ENCODE results near the gene EVL.
"Not testable (repeated sequence)": the region's sequence is repeated elsewhere in the genome, so short reads cannot be mapped to it uniquely, and the experiment has no call there.

The EVL gene

GRCh38 chr14:100157548-100158232 lies 92.5 kb downstream of the EVL start:
- in situ Hi-C loops (cut with MboI; ENCODE audit: low sequenced_read_pairs) = not testable (repeated sequence)

- in situ Hi-C loops (cut with MboI; ENCODE audit: low sequenced_read_pairs) = no loop called here
These were observed 93.4 kb downstream of the EVL start for GRCh38 chr14:100158566-100159093.

GRCh38 chr14:100159094-100159864 lies 94.1 kb downstream of the EVL start, which contains the start of gene DEGS2:
Gene DEGS2 (minus strand): TSS chr14:100159645. CDS start chr14:100159587, 58 bp downstream.
- in situ Hi-C loops (cut with MboI; ENCODE audit: low sequenced_read_pairs) = no loop called here

GRCh38 chr14:100159865-100160533 lies 94.8 kb downstream of the EVL start:
- in situ Hi-C loops (cut with MboI; ENCODE audit: low sequenced_read_pairs) = no loop called here

GRCh38 chr14:100160534-100160916 lies 95.3 kb downstream of the EVL start:
- in situ Hi-C loops (cut with MboI; ENCODE audit: low sequenced_read_pairs) = no loop called here

GRCh38 chr14:100165376-100165775 lies 100.2 kb downstream of the EVL start:
- in situ Hi-C loops (cut with MboI; ENCODE audit: low sequenced_read_pairs) = no loop called here

- in situ Hi-C loops (cut with MboI; ENCODE audit: low sequenced_read_pairs) = no loop called here
These were observed 100.7 kb downstream of the EVL start for GRCh38 chr14:100165831-100166440.

GRCh38 chr14:100168506-100168905 lies 103.3 kb downstream of the EVL start:
- in situ Hi-C loops (cut with MboI; ENCODE audit: low sequenced_read_pairs) = no loop called here

GRCh38 chr14:100170880-100171279 lies 105.7 kb downstream of the EVL start:
- in situ Hi-C loops (cut with MboI; ENCODE audit: low sequenced_read_pairs) = no loop called here

- in situ Hi-C loops (cut with MboI; ENCODE audit: low sequenced_read_pairs) = no loop called here
These were observed 107.6 kb downstream of the EVL start for GRCh38 chr14:100172811-100173210.

GRCh38 chr14:100173353-100173752 lies 108.1 kb downstream of the EVL start:
- in situ Hi-C loops (cut with MboI; ENCODE audit: low sequenced_read_pairs) = no loop called here

GRCh38 chr14:100176811-100177327 lies 111.6 kb downstream of the EVL start:
- in situ Hi-C loops (cut with MboI; ENCODE audit: low sequenced_read_pairs) = no loop called here

GRCh38 chr14:100178691-100179090 lies 113.5 kb downstream of the EVL start:
- in situ Hi-C loops (cut with MboI; ENCODE audit: low sequenced_read_pairs) = no loop called here

GRCh38 chr14:100180671-100181070 lies 115.4 kb downstream of the EVL start:
- in situ Hi-C loops (cut with MboI; ENCODE audit: low sequenced_read_pairs) = not testable (repeated sequence)

- in situ Hi-C loops (cut with MboI; ENCODE audit: low sequenced_read_pairs) = not testable (repeated sequence)
These were observed 116.8 kb downstream of the EVL start for GRCh38 chr14:100181876-100182551.

GRCh38 chr14:100187247-100187833 lies 122.1 kb downstream of the EVL start:
- in situ Hi-C loops (cut with MboI; ENCODE audit: low sequenced_read_pairs) = no loop called here

- in situ Hi-C loops (cut with MboI; ENCODE audit: low sequenced_read_pairs) = no loop called here
These were observed 123.3 kb downstream of the EVL start for GRCh38 chr14:100188392-100189030.

- in situ Hi-C loops (cut with MboI; ENCODE audit: low sequenced_read_pairs) = no loop called here
These were observed 124.9 kb downstream of the EVL start for GRCh38 chr14:100190126-100190525.

GRCh38 chr14:100191584-100192249 lies 126.5 kb downstream of the EVL start:
- in situ Hi-C loops (cut with MboI; ENCODE audit: low sequenced_read_pairs) = no loop called here
